ENCODE results near the gene RNF144A.

DNA sequence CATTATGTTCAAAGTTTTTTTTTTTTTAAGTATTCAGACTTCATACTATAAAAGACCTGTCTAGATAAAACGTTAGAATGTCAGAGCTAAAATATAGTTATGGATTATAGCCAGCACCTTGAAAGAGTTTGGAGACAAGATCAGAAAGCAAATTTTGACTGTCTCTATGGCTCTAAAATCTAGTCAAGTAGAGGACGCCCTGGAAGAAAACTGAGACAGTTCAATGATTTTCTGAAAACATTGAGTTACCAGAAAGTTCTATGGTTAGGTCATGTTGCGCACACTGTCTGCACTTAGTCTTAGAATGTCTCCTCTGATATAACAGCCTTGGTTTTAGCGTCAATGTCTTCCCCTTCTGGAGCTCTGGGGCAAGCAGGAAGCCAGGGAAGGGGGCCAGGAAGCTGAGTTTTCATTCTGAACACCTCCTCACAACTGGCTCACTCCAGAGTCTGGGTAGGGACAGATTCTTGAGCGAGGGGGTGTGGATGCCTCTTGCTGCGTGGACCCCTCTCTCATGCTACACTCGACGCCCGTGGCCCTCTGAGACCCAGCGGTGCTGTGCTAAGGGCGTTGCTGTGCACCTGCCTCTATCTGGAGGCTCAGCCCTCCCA, 99.5 kb downstream of the RNF144A start:
- TF ChIP-seq, protein P1, sequence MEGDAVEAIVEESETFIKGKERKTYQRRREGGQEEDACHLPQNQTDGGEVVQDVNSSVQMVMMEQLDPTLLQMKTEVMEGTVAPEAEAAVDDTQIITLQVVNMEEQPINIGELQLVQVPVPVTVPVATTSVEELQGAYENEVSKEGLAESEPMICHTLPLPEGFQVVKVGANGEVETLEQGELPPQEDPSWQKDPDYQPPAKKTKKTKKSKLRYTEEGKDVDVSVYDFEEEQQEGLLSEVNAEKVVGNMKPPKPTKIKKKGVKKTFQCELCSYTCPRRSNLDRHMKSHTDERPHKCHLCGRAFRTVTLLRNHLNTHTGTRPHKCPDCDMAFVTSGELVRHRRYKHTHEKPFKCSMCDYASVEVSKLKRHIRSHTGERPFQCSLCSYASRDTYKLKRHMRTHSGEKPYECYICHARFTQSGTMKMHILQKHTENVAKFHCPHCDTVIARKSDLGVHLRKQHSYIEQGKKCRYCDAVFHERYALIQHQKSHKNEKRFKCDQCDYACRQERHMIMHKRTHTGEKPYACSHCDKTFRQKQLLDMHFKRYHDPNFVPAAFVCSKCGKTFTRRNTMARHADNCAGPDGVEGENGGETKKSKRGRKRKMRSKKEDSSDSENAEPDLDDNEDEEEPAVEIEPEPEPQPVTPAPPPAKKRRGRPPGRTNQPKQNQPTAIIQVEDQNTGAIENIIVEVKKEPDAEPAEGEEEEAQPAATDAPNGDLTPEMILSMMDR (IDR thresholded peaks at IDR 0.05) = no peak
- no peak for TF ChIP-seq POLR2A (IDR thresholded peaks at IDR 0.05)

Measured in right lobe of liver (tissue), 4 donors.